HG03139 (cell line): ENCODE measurements around the gene POTEF.
A peak's percentile ranks its signal among the peaks of the same experiment; 100 is the strongest.
"Not testable (repeated sequence)": the region's sequence is repeated elsewhere in the genome, so short reads cannot be mapped to it uniquely, and the experiment has no call there.

ENCODE experiments used
- ATAC-seq: cut with Tn5 transposase; IDR thresholded peaks from one replicate; pipeline ENCODE4 v1.9.1; 2021; ENCODE audit not compliant: unreplicated experiment

POTEF gene

GRCh38 chr2:130129120-130129829 lies at the start of gene POTEF:
POTEF (minus strand) TSS chr2:130129222; CDS start chr2:130120515, 8,707 bp downstream.
- ATAC-seq: not testable (repeated sequence)

- not testable (repeated sequence) for ATAC-seq
Observed at GRCh38 chr2:130174866-130175265, 45.8 kb upstream of the POTEF start.

- ATAC-seq: no peak
Observed at GRCh38 chr2:130169896-130170295, 40.9 kb upstream of the POTEF start.

- ATAC-seq: not testable (repeated sequence)
Observed at GRCh38 chr2:130169163-130169562, 40.1 kb upstream of the POTEF start.

- ATAC-seq: not testable (repeated sequence)
Observed at GRCh38 chr2:130166611-130167010, 37.6 kb upstream of the POTEF start.

GRCh38 chr2:130165293-130166016 lies 36.4 kb upstream of the POTEF start:
- no peak for ATAC-seq

GRCh38 chr2:130162968-130163367 lies 33.9 kb upstream of the POTEF start:
- ATAC-seq: no peak

- not testable (repeated sequence) for ATAC-seq
Observed at GRCh38 chr2:130162486-130162885, 33.5 kb upstream of the POTEF start.

- ATAC-seq: not testable (repeated sequence)
Observed at GRCh38 chr2:130160838-130161705, 32.0 kb upstream of the POTEF start.

GRCh38 chr2:130160131-130160530 lies 31.1 kb upstream of the POTEF start:
- no peak for ATAC-seq

GRCh38 chr2:130159376-130159775 lies 30.4 kb upstream of the POTEF start:
- not testable (repeated sequence) for ATAC-seq

GRCh38 chr2:130158631-130159030 lies 29.6 kb upstream of the POTEF start:
- no peak for ATAC-seq

GRCh38 chr2:130157825-130158514 lies 28.9 kb upstream of the POTEF start:
- peak; percentile 79 for ATAC-seq

- ATAC-seq: peak; percentile 27
Observed at GRCh38 chr2:130157354-130157753, 28.3 kb upstream of the POTEF start.

- no peak for ATAC-seq
Observed at GRCh38 chr2:130156624-130157004, 27.6 kb upstream of the POTEF start.

- not testable (repeated sequence) for ATAC-seq
Observed at GRCh38 chr2:130155956-130156623, 27.1 kb upstream of the POTEF start.

- ATAC-seq: no peak
Observed at GRCh38 chr2:130154773-130155765, 26.0 kb upstream of the POTEF start.

GRCh38 chr2:130154423-130154770 lies 25.4 kb upstream of the POTEF start:
- not testable (repeated sequence) for ATAC-seq
